Kidney (tissue), 14 donors: ENCODE data around the gene FMO4. TPM values are rescaled to one million over a fixed set of nuclear protein-coding genes. Genes with fewer than 3 reads are reported as not detected.

Experiments
- DNase-seq, 5 donors: peaks; one replicate each; pipeline ENCODE4 v3.0.0-alpha.2; 2013 to 2020
- FAIRE-seq: peaks from 2 replicates; lab custom pipeline; 2012; peaks lifted over from hg19 to GRCh38; lab: Jason Lieb, UNC
- H3K27ac ChIP-seq, 2 donors: one replicate each; pipeline ENCODE4 v1.7.0; 2013; ENCODE audit warnings: low read depth in 2 of 2, low read length in 2 of 2, inconsistent platforms in 1 of 2
- H3K27me3 ChIP-seq: one replicate; pipeline ENCODE4 v1.7.1; 2013; ENCODE audit warnings: low read length, inconsistent platforms; ENCODE audit not compliant: control insufficient read depth, insufficient read depth
- H3K36me3 ChIP-seq, 3 donors: one replicate each; pipeline versions ENCODE4 v1.7.0 to v1.7.1; 2013; ENCODE audit warnings: low read length in 3 of 3, control low read depth in 1 of 3, inconsistent platforms in 1 of 3; ENCODE audit not compliant: insufficient read depth in 3 of 3, control insufficient read depth in 2 of 3
- H3K4me1 ChIP-seq, 3 donors: one replicate each; pipeline versions ENCODE4 v1.7.0 to v1.7.1; 2013; ENCODE audit warnings: low read length in 3 of 3, inconsistent platforms in 1 of 3, low read depth in 1 of 3; ENCODE audit not compliant: control insufficient read depth in 2 of 3, insufficient read depth in 2 of 3
- H3K4me3 ChIP-seq, 3 donors: one replicate each; pipeline versions ENCODE4 v1.7.0 to v1.8.1; 2013; ENCODE audit warnings: low read length in 3 of 3, control low read depth in 1 of 3, inconsistent platforms in 1 of 3
- H3K9ac ChIP-seq, 3 donors: one replicate each; pipeline versions ENCODE4 v1.7.0 to v1.7.1; 2013; ENCODE audit warnings: low read length in 3 of 3, control low read depth in 1 of 3, inconsistent platforms in 1 of 3
- H3K9me3 ChIP-seq, 3 donors: one replicate each; pipeline versions ENCODE4 v1.7.0 to v1.7.1; 2013; ENCODE audit warnings: low read length in 3 of 3, control low read depth in 1 of 3, inconsistent platforms in 1 of 3; ENCODE audit not compliant: control insufficient read depth in 2 of 3, insufficient read depth in 1 of 3
- intact Hi-C: fragments of 100-400 bp; cut with DNase I; formaldehyde crosslinking; loops from one replicate; pipeline ENCODE4 v1.11.1; 2022
- polyA plus RNA-seq: library from polyadenylated mRNA; stranded (reverse); fragments of 350-450 nt; fragmentation: Illumina TruSeq; extraction: RNeasy Lipid Tissue Mini Kit (QIAGEN cat#74804); gene quantifications from one replicate; pipeline ENCODE4 v1.2.3, GENCODE V29; 2014; ENCODE audit warnings: low read depth, low replicate concordance; ENCODE audit not compliant: insufficient read depth
- total RNA-seq: library from RNA; stranded (reverse); fragmentation: NEBNext Ultra II Directional; extraction: Animal tissue kit (Norgen Biotek cat#: 25700); gene quantifications from one replicate; pipeline ENCODE4 v1.2.1, GENCODE V29; 2021
- TF ChIP-seq, protein P1 (sequence below): IDR thresholded peaks from 3 replicates; pipeline ENCODE4 v1.5.1; 2012; ENCODE audit warnings: mild to moderate bottlenecking, moderate library complexity, borderline replicate concordance; ENCODE audit not compliant: insufficient read depth; ENCODE audit errors: extremely low read depth
- donor health status: control.
- donor health status: control.
- donor health status: control.
- donor health status: control.
- donor health status: control.
- donor health status: DM: yes; HTN: yes; CAD: no.
- donor health status: Normal renal cell carcinoma (clear cell type).

FMO4 gene
- total and polyA plus RNA-seq, 2 donors from 2014 or later = 10.6 to 25.8 TPM

DNA sequence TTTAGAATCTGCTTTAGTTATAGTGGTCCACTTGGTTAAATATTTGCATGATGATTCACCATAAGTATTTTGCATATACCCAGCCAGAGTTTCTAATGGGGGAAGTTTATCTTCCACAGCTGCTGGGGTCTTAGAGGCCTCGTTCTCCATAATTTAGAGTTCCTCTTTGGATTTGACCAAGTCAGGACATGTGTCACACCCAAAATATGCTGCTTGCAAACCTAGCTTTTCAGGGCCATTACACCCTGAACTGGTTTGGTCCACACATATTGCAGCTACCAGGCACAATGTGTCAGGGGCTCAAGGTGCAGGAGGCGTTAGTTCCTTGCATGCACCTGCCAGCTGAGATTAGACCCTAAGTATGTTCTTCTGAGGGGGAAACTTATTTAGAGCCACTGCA, 17.1 kb upstream of the FMO4 start:
- FAIRE-seq (no peak), DNase-seq (no peak)
- TF ChIP-seq, protein P1, sequence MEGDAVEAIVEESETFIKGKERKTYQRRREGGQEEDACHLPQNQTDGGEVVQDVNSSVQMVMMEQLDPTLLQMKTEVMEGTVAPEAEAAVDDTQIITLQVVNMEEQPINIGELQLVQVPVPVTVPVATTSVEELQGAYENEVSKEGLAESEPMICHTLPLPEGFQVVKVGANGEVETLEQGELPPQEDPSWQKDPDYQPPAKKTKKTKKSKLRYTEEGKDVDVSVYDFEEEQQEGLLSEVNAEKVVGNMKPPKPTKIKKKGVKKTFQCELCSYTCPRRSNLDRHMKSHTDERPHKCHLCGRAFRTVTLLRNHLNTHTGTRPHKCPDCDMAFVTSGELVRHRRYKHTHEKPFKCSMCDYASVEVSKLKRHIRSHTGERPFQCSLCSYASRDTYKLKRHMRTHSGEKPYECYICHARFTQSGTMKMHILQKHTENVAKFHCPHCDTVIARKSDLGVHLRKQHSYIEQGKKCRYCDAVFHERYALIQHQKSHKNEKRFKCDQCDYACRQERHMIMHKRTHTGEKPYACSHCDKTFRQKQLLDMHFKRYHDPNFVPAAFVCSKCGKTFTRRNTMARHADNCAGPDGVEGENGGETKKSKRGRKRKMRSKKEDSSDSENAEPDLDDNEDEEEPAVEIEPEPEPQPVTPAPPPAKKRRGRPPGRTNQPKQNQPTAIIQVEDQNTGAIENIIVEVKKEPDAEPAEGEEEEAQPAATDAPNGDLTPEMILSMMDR = no peak
- H3K36me3 ChIP-seq = no peaks in the 10 kb centered on the region
- no peak overlapping the region for H3K27ac ChIP-seq
- intact Hi-C loops = no loop called here
- no peak overlapping the region for H3K4me3 ChIP-seq
- no peak overlapping the region for H3K9ac ChIP-seq
- no peaks in the 10 kb centered on the region for H3K4me1 ChIP-seq
- no peaks in the 10 kb centered on the region for H3K27me3 ChIP-seq
- H3K9me3 ChIP-seq = no peaks in the 10 kb centered on the region

DNA sequence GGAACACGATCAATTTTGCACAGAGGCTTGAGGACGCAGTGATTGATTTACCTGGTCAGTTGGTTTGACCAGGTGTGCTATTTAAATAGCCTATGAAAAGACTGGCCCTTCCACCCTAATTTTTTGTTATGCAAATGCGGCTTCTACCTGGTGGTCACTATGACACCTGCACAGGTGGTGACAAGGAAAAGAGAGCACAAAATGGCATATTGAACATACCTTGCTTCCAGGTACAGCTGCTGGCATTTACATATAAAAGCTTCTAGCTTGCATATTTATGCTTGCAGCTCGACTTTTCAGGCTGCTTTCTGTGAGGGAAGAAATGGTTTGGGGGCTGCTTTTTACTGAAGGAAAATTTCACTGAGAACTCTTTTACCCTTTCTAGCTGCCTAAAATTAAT, 15.3 kb upstream of the FMO4 start:
- intact Hi-C loops = no loop called here

DNA sequence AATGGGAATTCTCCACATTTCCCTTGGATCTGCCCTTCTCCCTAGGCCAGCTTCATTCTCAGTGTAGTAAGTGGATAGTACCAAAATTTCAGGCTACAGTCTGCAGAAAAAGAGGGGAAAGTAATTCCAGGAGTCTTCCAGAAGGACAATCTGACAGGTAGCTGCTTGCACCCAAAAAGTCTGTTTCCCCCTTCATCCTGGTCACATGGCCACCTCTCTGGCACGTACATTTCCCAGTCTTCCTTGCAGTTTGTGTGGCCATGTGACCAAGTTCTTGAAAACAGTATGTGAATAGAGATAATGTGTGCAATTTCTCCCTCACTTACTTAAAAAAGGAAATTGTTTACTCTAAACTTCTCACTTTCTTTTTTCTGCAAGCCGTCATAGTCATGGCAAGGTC, 14.6 kb upstream of the FMO4 start:
- intact Hi-C loops = no loop called here
- H3K4me3 ChIP-seq = no peak overlapping the region
- no peaks in the 10 kb centered on the region for H3K36me3 ChIP-seq
- DNase-seq (no peak), FAIRE-seq (no peak)
- H3K27ac ChIP-seq = no peak overlapping the region
- TF ChIP-seq, protein P1 = no peak
- no peaks in the 10 kb centered on the region for H3K4me1 ChIP-seq
- no peaks in the 10 kb centered on the region for H3K27me3 ChIP-seq
- H3K9me3 ChIP-seq = no peaks in the 10 kb centered on the region
- no peak overlapping the region for H3K9ac ChIP-seq

More for the DNA sequence above, 15.3 kb upstream of the FMO4 start:
- no peak for DNase-seq
- TF ChIP-seq, protein P1 = no peak
- Histone ChIP-seq H3K27me3 (no peaks in the 10 kb centered on the region), H3K27ac (no peak overlapping the region), H3K9ac (no peak overlapping the region), H3K36me3 (no peaks in the 10 kb centered on the region), H3K4me3 (no peak overlapping the region), H3K4me1 (no peaks in the 10 kb centered on the region), H3K9me3 (no peaks in the 10 kb centered on the region)
- FAIRE-seq = no peak

DNA sequence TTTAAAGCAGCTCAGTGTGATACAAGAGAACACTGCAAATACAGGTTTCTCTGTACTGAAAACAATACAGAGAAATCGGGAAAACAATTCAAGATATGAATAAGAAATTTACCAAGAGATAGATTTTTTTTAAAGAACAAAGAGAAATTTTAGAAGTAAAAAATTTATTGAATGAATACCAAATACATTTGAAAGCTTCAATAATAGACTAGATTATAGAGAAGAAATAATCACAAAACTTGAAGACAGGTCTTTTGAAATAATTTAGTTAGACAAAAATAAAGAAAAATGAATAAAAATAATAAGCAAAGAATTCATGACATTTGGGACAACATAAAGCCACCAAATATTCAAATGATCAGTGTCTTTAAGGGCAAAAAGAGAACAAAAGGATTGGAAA, 13.6 kb upstream of the FMO4 start:
- TF ChIP-seq, protein P1 = no peak
- intact Hi-C loops = no loop called here

More for the DNA sequence above, 13.6 kb upstream of the FMO4 start:
- H3K4me1 ChIP-seq = no peaks in the 10 kb centered on the region
- FAIRE-seq (peak; percentile 47), DNase-seq (no peak)
- no peak overlapping the region for H3K9ac ChIP-seq
- peaks cover 0 to 4% (median 0%) of the 10 kb centered on the region in 3 donors for H3K9me3 ChIP-seq
- H3K36me3 ChIP-seq = no peaks in the 10 kb centered on the region
- H3K27me3 ChIP-seq = no peaks in the 10 kb centered on the region
- no peak overlapping the region for H3K4me3 ChIP-seq
- H3K27ac ChIP-seq = no peak overlapping the region
